Measurements from ENCODE around the gene EML3.
"Not testable (repeated sequence)": the region's sequence is repeated elsewhere in the genome, so short reads cannot be mapped to it uniquely, and the experiment has no call there.

Gene EML3

GRCh38 chr11:62595124-62595523, 17.5 kb downstream of the EML3 start:
- no peak for DNase-seq

- DNase-seq = peak; percentile 77 to 79
These were observed 19.0 kb downstream of the EML3 start for GRCh38 chr11:62593434-62594044.

GRCh38 chr11:62592989-62593421, 19.6 kb downstream of the EML3 start:
- DNase-seq = no peak

GRCh38 chr11:62592146-62592815, 20.3 kb downstream of the EML3 start:
- no peak for DNase-seq

GRCh38 chr11:62591448-62592145, 21.0 kb downstream of the EML3 start, which contains the start of gene TUT1:
Gene TUT1, minus strand, starts transcription at chr11:62591523. Its CDS starts 38 bp downstream, at chr11:62591485.
- DNase-seq = peak; percentile 95

GRCh38 chr11:62588966-62589637, 23.5 kb downstream of the EML3 start:
- no peak for DNase-seq

- not testable (repeated sequence) for DNase-seq
These were observed 27.2 kb downstream of the EML3 start for GRCh38 chr11:62585356-62585755.

GRCh38 chr11:62581735-62582134, 30.8 kb downstream of the EML3 start:
- DNase-seq = not testable (repeated sequence)

GRCh38 chr11:62580959-62581715, 31.4 kb downstream of the EML3 start:
- no peak for DNase-seq

GRCh38 chr11:62579252-62579651, 33.3 kb downstream of the EML3 start:
- no peak for DNase-seq

- DNase-seq = no peak
These were observed 34.0 kb downstream of the EML3 start for GRCh38 chr11:62578541-62578940.

GRCh38 chr11:62577046-62577714, 35.4 kb downstream of the EML3 start:
- DNase-seq = no peak

GRCh38 chr11:62575837-62576236, 36.7 kb downstream of the EML3 start:
- DNase-seq = no peak

GRCh38 chr11:62575156-62575555, 37.4 kb downstream of the EML3 start:
- DNase-seq = no peak

- DNase-seq = no peak
These were observed 38.1 kb downstream of the EML3 start for GRCh38 chr11:62574363-62575071.

GRCh38 chr11:62573592-62574362, 38.8 kb downstream of the EML3 start, which contains the start of gene EEF1G:
Gene EEF1G, minus strand, starts transcription at chr11:62573891. Its CDS starts 49 bp downstream, at chr11:62573842.
- peak; percentile 97 to 98 for DNase-seq

GRCh38 chr11:62573006-62573591, 39.5 kb downstream of the EML3 start:
- DNase-seq = no peak

- no peak for DNase-seq
These were observed 40.1 kb downstream of the EML3 start for GRCh38 chr11:62572431-62572830.

- DNase-seq = not testable (repeated sequence)
These were observed 41.1 kb downstream of the EML3 start for GRCh38 chr11:62571493-62571892.

- DNase-seq = not testable (repeated sequence)
These were observed 41.7 kb downstream of the EML3 start for GRCh38 chr11:62570903-62571302.

Data from activated CD4-positive, alpha-beta T cell treated with anti-CD3 and anti-CD28 coated beads for 4 hours (primary cell).